HepG2 (cell line): Measurements from ENCODE around the gene PCBP2.

ENCODE experiments used
- CTCF ChIP-seq: sonication (generic); formaldehyde crosslinking; IDR thresholded peaks from 2 replicates; pipeline ENCODE4 v1.5.0; 2020; ENCODE audit warnings: mild to moderate bottlenecking, missing genetic modification reagents, moderate library complexity
- ELF1 ChIP-seq: sonication (generic); formaldehyde crosslinking; IDR thresholded peaks from 2 replicates; pipeline ENCODE4 v1.4.0; 2020; ENCODE audit warnings: missing genetic modification reagents
- HDAC6 ChIP-seq: fragments of 200-600 bp; sonication (generic); IDR thresholded peaks from 2 replicates; pipeline ENCODE4 v1.7.0; 2017; ENCODE audit warnings: mild to moderate bottlenecking, antibody characterized with exemption, low read length, low read depth
- JUN ChIP-seq: sonication (generic); formaldehyde crosslinking; IDR thresholded peaks from 2 replicates; pipeline ENCODE4 v1.4.0; 2020; ENCODE audit warnings: mild to moderate bottlenecking, missing genetic modification reagents
- POLR2A ChIP-seq, 2 experiments: IDR thresholded peaks; 2 replicates each; pipeline ENCODE4 v1.6.1; 2011; ENCODE audit warnings: low read depth in 2 of 2, low read length in 2 of 2, mild to moderate bottlenecking in 1 of 2, moderate library complexity in 1 of 2; ENCODE audit not compliant: insufficient read depth in 1 of 2
- TF ChIP-seq, protein P1 (sequence below): IDR thresholded peaks from 2 replicates; pipeline ENCODE4 v1.6.1; 2016; ENCODE audit warnings: missing compliant biosample characterization, missing genetic modification reagents, borderline replicate concordance
- TF ChIP-seq, protein P2 (sequence below): sonication (generic); formaldehyde crosslinking; IDR thresholded peaks from 2 replicates; pipeline ENCODE4 v1.5.0; 2020; ENCODE audit warnings: mild to moderate bottlenecking, missing genetic modification reagents, borderline replicate concordance

DNA sequence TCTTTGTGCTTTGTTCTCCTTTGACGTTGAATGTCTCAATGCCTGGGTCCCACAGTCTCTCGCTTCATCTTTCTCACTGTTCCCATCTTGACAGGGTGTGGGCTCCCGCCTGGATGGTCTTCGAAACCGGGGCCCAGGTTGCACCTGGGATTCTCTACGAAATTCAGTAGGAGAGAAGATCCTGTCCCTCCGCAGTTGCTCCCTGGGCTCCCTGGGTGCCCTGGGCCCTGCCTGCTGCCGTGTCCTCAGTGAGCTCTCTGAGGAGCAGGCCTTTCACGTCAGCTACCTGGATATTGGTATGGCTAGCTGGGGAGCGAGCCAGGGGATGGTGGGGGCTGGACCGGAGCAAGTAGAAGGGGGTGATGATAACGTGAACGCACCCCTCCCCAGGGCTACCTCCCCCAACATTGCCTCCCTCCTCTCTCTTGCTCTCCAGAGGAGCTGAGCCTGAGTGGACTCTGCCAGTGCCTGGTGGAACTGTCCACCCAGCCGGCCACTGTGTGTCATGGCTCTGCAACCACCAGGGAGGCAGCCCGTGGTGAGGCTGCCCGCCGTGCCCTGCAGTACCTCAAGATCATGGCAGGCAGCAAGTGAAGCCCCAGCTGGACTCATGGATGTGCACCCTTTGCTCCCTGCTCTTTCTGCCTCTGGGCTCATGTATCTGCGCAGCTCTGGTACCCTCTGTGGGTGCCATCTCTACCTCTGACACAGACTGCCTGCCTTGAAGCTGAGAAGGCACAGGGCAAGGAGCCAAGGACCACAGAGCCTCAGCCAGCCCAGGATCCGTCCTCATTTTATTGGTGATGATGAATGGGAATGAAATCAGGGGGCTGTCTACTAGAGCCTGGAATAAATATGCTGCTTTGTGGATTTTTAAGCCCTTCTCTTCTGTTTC is 53.9 kb downstream of the PCBP2 start:
- TF ChIP-seq POLR2A (IDR thresholded peaks at IDR 0.05; ENCODE audit: insufficient read depth in 1 of 2, low read depth in 2 of 2, low read length in 2 of 2) (no peak), JUN (CRISPR knock-in tag) (no peak), CTCF (CRISPR knock-in tag) (no peak), ELF1 (no peak), HDAC6 (no peak)
- TF ChIP-seq, protein P1, sequence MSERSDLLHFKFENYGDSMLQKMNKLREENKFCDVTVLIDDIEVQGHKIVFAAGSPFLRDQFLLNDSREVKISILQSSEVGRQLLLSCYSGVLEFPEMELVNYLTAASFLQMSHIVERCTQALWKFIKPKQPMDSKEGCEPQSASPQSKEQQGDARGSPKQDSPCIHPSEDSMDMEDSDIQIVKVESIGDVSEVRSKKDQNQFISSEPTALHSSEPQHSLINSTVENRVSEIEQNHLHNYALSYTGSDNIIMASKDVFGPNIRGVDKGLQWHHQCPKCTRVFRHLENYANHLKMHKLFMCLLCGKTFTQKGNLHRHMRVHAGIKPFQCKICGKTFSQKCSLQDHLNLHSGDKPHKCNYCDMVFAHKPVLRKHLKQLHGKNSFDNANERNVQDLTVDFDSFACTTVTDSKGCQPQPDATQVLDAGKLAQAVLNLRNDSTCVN (CRISPR knock-in tag): no peak
- TF ChIP-seq, protein P2, sequence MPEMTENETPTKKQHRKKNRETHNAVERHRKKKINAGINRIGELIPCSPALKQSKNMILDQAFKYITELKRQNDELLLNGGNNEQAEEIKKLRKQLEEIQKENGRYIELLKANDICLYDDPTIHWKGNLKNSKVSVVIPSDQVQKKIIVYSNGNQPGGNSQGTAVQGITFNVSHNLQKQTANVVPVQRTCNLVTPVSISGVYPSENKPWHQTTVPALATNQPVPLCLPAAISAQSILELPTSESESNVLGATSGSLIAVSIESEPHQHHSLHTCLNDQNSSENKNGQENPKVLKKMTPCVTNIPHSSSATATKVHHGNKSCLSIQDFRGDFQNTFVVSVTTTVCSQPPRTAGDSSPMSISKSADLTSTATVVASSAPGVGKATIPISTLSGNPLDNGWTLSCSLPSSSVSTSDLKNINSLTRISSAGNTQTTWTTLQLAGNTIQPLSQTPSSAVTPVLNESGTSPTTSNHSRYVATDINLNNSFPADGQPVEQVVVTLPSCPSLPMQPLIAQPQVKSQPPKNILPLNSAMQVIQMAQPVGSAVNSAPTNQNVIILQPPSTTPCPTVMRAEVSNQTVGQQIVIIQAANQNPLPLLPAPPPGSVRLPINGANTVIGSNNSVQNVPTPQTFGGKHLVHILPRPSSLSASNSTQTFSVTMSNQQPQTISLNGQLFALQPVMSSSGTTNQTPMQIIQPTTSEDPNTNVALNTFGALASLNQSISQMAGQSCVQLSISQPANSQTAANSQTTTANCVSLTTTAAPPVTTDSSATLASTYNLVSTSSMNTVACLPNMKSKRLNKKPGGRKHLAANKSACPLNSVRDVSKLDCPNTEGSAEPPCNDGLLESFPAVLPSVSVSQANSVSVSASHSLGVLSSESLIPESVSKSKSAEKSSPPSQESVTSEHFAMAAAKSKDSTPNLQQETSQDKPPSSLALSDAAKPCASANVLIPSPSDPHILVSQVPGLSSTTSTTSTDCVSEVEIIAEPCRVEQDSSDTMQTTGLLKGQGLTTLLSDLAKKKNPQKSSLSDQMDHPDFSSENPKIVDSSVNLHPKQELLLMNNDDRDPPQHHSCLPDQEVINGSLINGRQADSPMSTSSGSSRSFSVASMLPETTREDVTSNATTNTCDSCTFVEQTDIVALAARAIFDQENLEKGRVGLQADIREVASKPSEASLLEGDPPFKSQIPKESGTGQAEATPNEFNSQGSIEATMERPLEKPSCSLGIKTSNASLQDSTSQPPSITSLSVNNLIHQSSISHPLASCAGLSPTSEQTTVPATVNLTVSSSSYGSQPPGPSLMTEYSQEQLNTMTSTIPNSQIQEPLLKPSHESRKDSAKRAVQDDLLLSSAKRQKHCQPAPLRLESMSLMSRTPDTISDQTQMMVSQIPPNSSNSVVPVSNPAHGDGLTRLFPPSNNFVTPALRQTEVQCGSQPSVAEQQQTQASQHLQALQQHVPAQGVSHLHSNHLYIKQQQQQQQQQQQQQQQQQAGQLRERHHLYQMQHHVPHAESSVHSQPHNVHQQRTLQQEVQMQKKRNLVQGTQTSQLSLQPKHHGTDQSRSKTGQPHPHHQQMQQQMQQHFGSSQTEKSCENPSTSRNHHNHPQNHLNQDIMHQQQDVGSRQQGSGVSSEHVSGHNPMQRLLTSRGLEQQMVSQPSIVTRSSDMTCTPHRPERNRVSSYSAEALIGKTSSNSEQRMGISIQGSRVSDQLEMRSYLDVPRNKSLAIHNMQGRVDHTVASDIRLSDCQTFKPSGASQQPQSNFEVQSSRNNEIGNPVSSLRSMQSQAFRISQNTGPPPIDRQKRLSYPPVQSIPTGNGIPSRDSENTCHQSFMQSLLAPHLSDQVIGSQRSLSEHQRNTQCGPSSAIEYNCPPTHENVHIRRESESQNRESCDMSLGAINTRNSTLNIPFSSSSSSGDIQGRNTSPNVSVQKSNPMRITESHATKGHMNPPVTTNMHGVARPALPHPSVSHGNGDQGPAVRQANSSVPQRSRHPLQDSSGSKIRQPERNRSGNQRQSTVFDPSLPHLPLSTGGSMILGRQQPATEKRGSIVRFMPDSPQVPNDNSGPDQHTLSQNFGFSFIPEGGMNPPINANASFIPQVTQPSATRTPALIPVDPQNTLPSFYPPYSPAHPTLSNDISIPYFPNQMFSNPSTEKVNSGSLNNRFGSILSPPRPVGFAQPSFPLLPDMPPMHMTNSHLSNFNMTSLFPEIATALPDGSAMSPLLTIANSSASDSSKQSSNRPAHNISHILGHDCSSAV: no peak
